ENCODE measurements around the gene AOX1.
"Not testable (repeated sequence)": the region's sequence is repeated elsewhere in the genome, so short reads cannot be mapped to it uniquely, and the experiment has no call there.

AOX1 gene

DNA sequence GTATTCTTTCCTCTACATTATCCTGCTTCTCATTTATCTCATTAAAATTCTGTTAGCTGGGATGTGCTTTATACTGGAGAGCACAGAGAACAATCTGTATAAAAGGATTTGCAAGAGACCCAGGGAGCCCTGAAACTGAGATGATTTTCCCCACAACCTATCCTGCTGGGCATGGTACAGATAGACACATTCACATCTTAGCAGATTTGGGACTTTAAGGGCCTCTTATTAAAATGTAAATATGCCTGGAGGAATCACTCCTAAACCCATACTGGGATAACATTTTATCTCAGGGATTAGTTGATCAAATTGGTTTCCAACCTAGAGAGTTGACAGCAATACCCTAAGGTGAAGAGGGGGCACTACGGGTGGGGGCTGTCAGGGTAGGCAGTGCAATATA lies 45.5 kb downstream of the AOX1 start:
- no peak for DNase-seq

DNA sequence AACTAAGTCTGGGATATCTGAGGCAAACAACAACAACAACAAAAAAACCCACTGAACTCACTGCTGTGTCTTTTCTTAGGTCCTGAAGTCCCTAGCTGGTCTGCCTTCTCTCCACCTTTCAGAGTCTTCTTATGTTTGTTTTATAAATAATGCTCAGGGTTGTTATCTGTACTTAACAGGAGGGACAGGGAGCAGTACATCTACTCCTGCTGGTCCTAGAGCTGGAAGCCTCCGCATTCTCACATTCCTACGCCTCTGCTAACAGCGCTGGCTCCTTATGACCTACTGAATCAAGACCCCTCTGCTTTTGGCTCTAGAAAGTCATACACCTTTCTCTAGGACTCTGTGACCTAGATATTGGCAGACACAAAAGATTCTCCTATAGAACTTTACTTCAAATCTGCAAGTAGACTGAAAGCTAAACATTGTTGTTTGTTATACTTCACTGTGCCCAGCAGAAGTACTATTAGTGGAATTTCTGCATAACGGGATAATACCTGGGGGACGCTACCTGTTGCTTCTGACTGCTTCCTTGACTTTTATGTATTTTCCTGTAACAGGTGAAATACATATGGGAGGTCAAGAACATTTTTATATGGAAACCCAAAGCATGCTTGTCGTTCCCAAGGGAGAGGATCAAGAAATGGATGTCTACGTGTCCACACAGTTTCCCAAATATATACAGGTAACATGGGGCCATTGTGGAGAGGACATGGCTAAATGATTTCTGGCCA lies 48.6 kb downstream of the AOX1 start:
- DNase-seq, result no peak

DNA sequence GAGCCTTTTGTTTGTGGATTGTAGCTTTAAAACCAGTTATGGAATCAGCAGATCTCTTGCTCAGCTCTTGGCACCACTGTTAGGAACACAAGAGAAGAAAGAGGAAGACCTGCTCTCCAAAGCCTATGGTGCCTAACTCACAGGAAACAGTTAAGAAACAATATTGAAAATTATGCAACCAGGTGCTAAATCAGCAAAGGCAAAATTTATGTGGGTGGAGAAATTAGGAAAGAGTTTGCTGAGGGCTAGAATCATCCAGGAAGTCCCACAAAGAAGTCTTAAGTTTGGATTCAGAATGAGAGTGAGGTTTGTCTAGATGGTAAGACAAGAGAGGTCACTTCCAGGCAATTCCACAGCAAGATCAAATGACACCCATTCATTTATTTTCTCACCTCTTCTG lies 49.4 kb downstream of the AOX1 start:
- no peak for DNase-seq

DNA sequence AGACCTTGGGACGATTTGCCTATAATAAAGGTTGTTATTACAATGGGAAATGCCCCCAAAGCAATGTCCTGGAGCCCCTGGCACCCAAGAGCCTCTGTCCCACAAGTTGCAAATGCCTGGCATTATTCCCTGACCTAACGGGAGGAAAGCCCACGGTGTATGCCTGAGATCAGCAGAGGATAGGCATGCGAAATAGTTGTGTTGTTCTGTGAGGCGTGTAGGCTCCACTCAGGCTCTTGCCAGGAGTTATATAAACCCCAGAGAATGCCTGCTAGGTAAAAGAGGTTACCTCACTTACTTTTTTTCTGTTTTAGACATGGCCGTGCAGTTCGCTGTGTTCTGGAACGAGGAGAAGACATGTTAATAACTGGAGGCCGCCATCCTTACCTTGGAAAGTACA lies 52.1 kb downstream of the AOX1 start:
- DNase-seq, result no peak

DNA sequence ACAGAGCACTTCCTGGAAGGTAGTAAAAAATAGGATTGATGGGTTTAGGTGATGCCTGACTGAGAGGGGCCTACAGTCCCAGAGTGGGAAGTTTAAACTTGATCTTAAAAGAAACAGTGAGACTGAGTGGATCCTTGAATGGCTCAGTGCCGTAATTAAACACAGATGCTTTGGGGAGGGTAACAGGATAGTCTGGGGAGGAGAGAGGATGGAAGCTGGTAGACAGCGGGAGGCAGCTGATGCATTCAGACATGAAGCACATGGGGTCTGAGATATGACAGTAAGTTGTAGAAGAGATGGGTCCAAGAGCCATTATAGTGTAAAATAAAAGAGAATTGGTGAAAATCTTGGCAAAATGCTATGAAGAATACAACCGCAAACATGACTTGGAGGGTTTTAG lies 54.4 kb downstream of the AOX1 start:
- DNase-seq, result no peak

DNA sequence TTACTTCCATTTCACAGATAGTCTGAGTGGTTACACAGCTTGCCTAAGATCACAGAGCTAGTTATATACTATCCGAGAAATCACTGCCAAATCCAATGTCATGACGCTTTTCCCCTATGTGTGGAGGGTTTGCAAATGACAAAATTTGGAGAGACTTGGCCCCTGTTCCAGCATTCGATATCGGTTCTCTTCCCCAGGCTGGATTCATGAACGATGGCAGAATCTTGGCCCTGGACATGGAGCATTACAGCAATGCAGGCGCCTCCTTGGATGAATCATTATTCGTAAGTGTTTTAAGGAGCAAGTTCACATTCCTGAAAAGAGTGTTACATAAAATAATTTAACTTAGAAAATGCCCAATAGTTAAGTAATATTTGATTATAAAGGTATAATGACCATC lies 55.1 kb downstream of the AOX1 start:
- no peak for DNase-seq

DNA sequence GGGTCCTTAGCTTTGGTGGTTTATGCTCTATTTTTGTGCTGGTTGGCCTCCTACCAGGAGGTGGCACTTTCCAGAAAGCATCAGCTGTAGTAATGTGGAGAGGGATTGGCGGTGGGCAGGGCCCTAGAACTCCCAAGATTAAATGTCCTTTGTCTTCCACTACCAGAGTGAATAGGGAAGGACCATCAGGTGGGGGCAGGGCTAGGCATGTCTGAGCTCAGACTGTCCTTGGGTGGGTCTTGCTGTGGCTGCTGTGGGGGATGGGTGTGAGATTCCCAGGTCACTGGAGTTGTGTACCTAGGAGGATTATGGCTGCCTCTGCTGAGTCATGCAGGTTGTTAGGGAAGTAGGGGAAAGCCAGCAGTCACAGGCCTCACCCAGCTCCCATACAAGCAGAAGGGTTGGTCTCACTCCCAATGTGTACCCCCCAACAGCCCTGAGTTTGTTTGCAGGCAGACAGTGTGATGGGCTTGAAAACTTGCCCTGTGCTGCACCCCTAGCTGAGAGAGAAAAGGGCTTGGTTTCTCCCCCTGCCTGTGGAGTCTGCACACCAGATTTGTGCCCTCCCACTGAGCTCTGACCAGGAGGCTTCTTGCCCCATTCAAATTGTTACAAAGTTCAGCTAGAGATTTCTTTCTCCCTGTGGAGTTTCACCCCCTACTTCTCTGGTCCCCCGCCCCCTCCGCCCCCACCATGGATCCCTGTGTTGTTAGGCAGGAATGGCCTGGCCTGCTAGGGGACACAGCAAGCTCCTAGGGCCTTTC lies 62.9 kb downstream of the AOX1 start:
- not testable (repeated sequence) for DNase-seq

DNA sequence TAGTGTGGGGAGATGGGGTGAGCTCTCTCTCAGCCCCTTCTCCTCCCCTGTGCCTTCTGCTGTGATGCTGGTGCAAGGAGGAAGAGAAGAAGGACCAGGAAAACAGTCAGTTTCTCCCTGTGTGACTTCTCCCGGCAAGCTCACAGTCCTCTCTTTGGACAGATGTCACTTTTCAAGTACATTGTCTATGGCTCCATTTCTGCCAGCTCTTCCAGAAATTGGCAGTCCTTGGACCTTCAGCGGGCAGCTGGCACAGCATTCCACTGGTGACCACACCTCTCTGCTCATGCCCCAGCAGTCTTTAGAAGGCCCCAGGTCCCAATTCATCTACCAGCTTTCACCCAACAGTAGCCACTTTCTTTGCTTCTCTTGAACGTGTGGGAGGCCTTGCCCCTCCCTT lies 63.9 kb downstream of the AOX1 start:
- DNase-seq, result no peak

DNA sequence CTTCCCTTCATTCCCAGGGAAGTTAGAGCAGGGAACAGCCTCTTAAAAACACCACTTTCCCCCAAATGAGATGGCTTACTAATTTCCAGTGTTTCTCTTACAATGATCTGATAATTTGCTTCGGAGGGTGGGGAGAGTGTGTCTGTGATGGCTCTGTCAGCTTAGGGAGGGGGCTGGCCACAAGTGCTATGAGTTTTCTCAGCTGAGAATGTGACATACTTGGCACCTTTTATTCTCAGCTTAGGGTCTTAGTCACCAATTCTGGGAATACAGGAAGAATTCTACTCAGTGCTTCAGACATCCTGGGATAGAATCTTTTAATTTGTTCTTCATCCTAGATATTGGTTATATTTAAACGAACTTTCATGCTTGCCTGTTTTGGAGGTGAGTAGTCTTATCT lies 64.4 kb downstream of the AOX1 start:
- DNase-seq, result no peak

DNA sequence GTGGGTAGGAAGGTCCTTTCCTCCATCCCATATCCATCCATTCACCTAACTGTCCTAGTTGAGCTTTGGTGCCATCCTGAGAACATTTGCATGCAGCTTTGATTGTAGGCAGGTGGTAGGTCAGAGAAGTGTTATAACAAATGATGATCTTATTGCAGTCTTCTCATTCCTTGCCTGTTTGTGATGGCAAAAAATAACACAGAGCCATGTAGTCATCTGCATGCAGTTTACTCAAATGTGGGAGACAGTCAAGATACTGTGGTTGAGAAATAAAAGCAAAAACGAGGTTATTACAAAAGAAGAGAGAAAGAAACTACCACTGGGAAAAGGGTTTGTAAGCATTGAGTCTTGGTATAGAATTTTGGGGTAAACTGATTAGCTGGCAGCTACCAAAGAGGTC lies 66.3 kb downstream of the AOX1 start:
- DNase-seq, result no peak

DNA sequence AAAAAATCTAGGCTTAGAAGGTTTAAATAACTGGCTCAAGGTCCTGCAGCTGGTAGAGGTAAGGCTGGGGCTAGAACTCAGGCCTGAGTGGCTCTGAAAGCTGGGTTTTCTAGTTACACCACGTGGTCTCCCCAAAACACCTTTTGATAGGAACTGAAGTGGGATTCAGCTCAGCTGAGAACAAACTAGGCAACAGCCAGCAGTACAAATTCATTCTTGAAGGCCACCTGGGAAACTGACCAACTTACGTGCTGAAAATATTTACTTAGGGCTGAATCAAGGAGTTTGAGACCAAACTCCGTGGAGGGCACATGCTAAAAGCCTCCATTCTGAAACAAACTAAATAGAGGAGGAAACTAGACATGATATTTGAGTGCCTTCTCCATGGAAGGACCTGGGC lies 67.2 kb downstream of the AOX1 start:
- DNase-seq, result no peak

DNA sequence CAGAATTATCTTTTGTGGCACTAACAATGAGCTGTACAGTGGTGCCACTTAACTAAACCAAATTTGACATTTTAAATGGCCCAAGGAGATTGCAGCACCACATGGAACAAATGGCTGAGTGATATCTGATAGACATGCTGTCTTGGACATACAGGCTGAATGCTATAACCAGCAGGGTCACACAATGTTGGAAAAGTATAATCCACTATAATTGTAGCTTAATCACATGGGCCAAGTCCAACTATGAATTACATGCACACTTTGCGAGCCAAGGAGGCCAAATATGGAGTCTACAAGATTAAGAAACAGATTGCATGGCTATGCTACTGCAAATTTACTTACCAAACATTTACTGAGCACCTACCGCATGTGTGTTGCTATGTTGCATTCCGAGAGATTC lies 69.0 kb downstream of the AOX1 start:
- DNase-seq, result no peak

DNA sequence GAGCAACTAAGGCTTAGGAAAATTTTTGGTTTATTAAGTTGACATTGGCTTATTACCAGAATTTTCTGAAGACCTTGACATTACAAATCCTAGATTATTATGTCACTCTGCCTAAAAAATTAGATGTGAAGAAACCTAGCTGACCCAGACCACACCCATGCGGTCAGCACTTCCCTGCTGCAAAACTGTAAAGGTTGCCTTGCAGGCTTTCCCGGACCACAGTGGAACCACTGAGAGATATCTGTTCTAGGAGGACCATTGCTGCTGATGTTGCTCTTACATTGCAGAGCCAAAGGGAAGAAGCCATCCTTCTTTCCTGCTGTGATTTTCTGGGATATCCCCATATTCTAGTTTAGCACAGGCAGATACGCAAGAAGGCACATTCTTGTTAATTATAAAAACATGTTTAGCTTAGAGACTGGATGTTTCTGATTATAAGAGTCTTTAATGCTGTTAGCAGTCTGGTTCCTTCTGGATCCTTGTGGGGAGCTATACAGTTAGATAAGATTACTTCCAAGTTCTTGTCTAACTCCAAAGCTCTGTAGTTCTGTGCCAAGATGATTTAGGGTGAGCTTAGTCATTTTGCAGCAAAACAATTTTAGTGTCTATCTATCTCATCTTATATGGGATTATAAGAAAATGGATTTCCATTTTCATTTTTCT lies 70.2 kb downstream of the AOX1 start:
- no peak for DNase-seq

DNA sequence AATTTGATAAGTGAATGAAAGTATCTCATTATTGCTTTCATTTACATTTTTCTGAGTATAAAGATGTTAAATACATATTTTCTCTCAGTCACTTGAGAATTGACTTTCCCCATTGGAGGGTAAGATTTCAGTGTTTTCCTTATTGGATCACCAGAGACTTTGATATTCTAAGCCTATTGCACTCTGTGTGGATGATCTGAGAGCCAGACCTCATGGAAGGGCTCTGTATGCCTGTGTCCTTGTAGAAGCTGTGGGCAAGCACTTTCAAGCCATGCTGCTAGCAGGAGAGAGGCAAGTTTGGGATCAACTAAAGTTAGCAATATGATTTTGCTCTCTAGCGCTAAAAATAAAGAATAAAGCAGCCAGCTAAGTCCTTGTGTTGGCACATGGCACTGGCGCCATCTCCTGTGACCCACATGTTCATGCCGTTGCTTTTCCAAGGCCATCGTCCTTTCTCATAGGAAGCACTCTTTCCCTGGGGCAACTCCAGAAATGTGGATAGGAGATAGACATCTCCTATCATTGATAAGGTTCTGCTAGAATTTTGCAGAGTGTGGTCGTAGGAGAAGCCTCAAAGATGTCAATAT lies 72.6 kb downstream of the AOX1 start:
- no peak for DNase-seq

DNA sequence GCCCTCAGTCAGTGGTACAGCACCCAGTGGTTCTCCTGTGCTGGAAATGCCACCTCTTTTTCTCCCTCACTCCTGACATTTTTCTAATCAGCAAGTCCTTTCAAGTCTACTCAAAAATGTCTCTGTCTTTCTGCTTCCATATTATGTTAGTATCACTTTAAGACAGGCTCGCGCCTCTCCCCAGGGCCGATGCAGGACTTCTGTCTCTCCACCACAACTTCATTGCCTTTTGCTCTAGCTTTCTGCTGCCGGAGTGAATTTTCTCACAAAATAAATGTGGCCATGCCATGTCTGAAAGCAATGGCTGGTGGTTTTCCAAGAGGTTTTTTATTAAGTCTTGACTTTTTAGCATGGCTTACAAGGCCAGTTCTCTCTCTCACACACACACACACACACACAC lies 73.6 kb downstream of the AOX1 start:
- no peak for DNase-seq

DNA sequence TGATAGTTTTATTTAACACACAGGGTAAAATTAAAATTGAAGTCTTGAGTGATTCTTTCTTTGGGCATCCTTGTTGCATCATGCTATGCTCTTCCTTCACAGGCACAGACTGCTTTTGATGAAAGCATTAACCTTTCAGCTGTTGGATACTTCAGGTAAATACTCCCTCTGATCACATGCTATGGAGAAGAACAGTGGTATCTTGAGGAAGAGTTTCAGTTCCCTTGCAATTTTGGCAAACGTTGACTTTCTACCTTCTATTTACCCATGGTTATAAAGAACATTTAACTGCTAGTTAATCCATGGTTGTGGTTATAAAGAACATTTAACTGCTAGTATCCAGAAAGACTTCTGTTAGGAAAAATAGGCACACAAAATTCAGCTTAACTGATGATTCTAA lies 75.7 kb downstream of the AOX1 start:
- no peak for DNase-seq

DNA sequence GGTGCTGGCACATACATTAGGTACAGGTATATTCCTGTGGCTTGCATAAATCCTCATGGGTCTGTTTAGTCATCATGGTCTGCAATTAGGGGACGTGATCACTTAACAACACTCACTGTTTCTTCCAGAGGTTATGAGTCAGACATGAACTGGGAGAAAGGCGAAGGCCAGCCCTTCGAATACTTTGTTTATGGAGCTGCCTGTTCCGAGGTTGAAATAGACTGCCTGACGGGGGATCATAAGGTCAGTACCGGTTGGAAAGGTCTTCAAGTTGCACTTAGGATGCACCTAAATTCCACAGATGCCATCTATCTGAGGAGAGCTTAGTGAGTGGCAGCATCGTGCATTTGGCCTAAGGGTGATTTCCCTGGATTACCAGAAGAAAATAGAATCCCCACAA lies 76.9 kb downstream of the AOX1 start:
- no peak for DNase-seq

DNA sequence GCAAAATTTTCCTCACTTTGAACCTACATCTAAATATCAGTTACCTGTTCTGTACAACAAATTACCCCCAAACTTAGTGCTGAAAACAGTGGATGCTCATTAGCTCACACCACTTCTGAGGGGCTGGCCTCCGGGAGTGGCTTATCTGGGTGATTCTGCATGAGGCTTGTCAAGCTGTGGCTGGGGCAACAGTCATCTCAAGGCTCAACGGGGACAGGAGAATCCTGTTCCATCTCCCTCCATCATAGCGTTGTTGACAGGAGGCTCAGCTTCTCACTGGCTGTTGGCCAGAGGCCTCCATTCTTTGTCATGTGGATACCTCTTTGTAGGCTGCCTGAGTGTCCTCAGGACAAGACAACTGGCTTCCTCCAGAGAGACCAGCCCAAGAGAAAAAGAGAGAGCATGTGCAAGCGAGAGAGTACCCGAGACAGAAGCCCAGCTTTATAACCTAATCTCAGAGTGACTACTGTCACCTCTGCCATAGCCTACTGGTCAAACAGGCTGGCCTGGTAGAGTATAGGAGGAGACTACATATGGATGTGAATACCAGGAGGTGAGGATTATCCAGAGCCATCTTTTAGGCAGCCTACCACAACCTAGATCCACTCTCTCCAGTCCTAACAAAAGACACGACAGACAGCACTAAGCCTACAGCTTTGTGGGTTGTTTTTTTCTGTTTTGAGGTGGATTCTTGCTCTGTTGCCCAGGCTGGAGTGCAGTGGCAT lies 79.1 kb downstream of the AOX1 start:
- DNase-seq, result no peak

DNA sequence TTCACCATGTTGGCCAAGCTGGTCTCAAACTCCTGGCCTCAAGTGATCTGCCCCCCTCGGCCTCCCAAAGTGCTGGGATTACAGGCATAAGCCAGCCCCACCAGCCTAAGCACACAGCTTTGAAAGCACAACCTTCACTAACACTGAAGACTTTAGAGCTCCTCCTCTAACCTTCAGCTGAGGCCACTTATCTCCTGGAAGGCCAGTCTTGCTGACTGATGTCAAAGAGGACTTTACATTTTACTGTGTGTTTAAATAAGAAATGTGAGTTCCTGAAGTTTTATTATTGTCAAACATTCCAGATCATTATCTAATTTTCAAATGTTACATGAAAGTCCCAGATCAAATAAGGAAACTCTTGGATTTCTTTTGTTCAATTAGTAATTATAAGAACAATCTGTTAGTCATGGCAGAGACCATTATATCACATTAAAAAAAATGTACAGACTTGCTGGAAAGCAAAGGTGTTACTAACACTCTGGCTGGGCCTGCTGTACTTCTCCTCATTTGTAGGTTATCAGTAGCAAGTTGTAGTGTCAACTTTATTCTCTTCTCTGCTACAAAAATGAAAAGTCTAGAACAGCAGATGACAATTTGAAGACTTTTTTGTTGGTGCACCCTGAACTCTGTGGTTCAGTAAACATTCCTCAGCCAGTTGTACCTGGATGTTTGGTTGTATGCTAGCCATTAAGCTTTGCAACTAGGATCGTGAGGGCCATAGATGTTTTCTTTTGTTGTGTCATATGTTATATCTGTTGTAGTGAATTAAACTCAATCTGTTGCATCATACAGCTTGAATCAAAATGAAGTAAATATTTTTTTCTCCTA lies 80.0 kb downstream of the AOX1 start:
- no peak for DNase-seq

DNA sequence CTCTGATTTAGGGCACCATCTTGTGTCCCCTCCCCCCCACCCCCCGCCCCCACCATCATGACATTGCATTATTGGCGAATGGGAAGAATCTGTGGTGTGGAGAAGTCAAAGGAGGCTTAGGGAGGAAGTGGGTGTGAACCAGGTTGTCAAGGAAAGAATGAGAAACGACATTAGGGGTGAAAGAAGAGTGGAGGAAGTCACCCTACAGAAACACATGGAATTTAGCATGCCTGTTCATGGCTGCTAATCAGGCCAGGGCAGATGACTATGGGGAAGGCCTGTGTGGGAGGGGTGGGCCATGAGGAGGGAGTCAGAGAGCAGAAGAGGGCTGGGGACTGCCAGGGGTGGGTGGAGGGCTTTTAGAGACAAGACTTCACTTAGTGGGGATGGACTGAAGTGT lies 81.6 kb downstream of the AOX1 start:
- no peak for DNase-seq

DNA sequence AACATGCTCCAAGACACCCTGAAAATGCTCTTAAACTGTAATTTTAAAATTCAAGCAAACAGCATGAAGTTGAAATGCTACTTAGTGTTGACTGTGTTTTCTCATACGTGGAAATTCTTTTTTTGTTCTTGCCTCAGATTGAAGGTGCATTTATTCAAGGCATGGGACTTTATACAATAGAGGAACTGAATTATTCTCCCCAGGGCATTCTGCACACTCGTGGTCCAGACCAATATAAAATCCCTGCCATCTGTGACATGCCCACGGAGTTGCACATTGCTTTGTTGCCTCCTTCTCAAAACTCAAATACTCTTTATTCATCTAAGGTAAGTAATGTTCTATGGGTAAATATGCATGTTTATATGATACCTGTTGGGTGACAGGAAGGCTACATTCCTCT lies 82.7 kb downstream of the AOX1 start:
- no peak for DNase-seq

DNA sequence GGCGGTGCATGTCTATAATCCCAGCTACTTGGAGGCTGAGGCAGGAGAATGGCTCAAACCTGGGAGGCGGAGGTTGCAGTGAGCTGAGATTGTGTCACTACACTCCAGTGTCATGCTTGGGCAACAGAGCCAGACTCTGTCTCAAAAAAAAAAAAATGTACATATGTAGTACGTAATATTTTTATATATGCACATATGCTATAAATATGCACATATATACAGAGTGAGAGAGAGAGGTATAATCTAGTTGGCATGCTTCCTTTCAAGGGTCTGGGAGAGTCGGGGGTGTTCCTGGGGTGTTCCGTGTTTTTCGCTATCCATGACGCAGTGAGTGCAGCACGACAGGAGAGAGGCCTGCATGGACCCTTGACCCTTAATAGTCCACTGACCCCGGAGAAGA lies 83.5 kb downstream of the AOX1 start:
- DNase-seq, result no peak

Measured in NCI-H1694 treated with DMSO at 0.1 percent for 48 hours (cell line).